Caco-2 (cell line): ENCODE measurements around the gene MPV17L2. TPM values are rescaled to one million over a fixed set of nuclear protein-coding genes. Genes with fewer than 3 reads are reported as not detected.

Experiments used
- Bru-seq: library from RNA; stranded (reverse); fragments of 400-500 nt; gene quantifications from one replicate; lab custom pipeline; 2021; lab: Mats Ljungman, UMichigan
- BruChase-seq, 2 experiments: library from RNA; stranded (reverse); fragments of 400-500 nt; gene quantifications; one replicate each; lab custom pipeline; 2021; lab: Mats Ljungman, UMichigan
- BruUV-seq: library from RNA; stranded (reverse); fragments of 400-500 nt; replicated peaks from 2 replicates; lab custom pipeline; 2021; lab: Mats Ljungman, UMichigan
- CTCF ChIA-PET: fragments of 300-600 bp; sonication (Branson Sonifier 250); formaldehyde crosslinking; loops from one replicate; lab custom pipeline; 2022; ENCODE audit warnings: antibody characterized with exemption; lab: Charles Lee
- POLR2A ChIA-PET: fragments of 300-600 bp; sonication (Branson Sonifier 250); formaldehyde crosslinking; loops from one replicate; lab custom pipeline; 2022; ENCODE audit warnings: antibody characterized with exemption; lab: Charles Lee
- DNase-seq, 2 experiments: peaks; one replicate each; pipeline versions ENCODE4 v3.0.0 to v3.0.0-alpha.2; 2020 to 2022
- H3K27me3 ChIP-seq: replicated peaks from 2 replicates; pipeline ENCODE4 v1.6.0; 2011; ENCODE audit warnings: low read length; ENCODE audit not compliant: control insufficient read depth, insufficient read depth
- H3K36me3 ChIP-seq: 2 replicates; pipeline ENCODE4 v1.5.1; 2011; ENCODE audit warnings: low read length; ENCODE audit not compliant: control insufficient read depth, insufficient read depth
- H3K4me1 ChIP-seq: fragments of 250-450 bp; sonication (Bioruptor Pico); 2 replicates; pipeline ENCODE4 v1.5.1; 2020; ENCODE audit warnings: mild to moderate bottlenecking
- H3K4me3 ChIP-seq: 2 replicates; pipeline ENCODE4 v1.5.1; 2011; ENCODE audit warnings: low read depth, mild to moderate bottlenecking, control low read depth, low read length
- H3K9me3 ChIP-seq: fragments of 250-450 bp; sonication (Bioruptor Pico); 2 replicates; pipeline ENCODE4 v1.5.1; 2020; ENCODE audit warnings: mild to moderate bottlenecking, moderate library complexity
- H3K27ac Mint-ChIP-seq: one replicate; pipeline ENCODE4 v1.8.0; 2022; ENCODE audit warnings: mixed read lengths; ENCODE audit not compliant: unreplicated experiment
- H3K27me3 Mint-ChIP-seq: one replicate; pipeline ENCODE4 v1.8.0; 2022; ENCODE audit warnings: mixed read lengths; ENCODE audit not compliant: insufficient read depth, unreplicated experiment
- H3K36me3 Mint-ChIP-seq: one replicate; pipeline ENCODE4 v1.8.0; 2022; ENCODE audit warnings: mild to moderate bottlenecking, mixed read lengths; ENCODE audit not compliant: insufficient read depth, unreplicated experiment
- H3K4me1 Mint-ChIP-seq: one replicate; pipeline ENCODE4 v1.8.0; 2022; ENCODE audit warnings: low read depth, mixed read lengths; ENCODE audit not compliant: unreplicated experiment
- H3K4me3 Mint-ChIP-seq: one replicate; pipeline ENCODE4 v1.8.0; 2022; ENCODE audit warnings: mild to moderate bottlenecking, moderate library complexity, mixed read lengths; ENCODE audit not compliant: unreplicated experiment
- H3K9me3 Mint-ChIP-seq: one replicate; pipeline ENCODE4 v1.8.0; 2022; ENCODE audit warnings: mixed read lengths; ENCODE audit not compliant: unreplicated experiment
- CTCF ChIP-seq, 2 experiments: fragments of 200-600 bp in 1 of 2; IDR thresholded peaks; 1 replicate in 1 of 2; 2 replicates in 1 of 2; pipeline versions ENCODE4 v1.5.1 to v1.8.0; 2011 to 2022; ENCODE audit warnings: antibody characterized with exemption in 1 of 2, control low read depth in 1 of 2, inconsistent platforms in 1 of 2, low read depth in 1 of 2, low read length in 1 of 2, mild to moderate bottlenecking in 1 of 2, moderate library complexity in 1 of 2; ENCODE audit not compliant: insufficient read depth in 1 of 2, severe bottlenecking in 1 of 2, unreplicated experiment in 1 of 2
- intact Hi-C: fragments of 100-400 bp; cut with micrococcal nuclease; formaldehyde crosslinking; loops from one replicate; pipeline ENCODE4 v1.10.0; 2022; ENCODE audit not compliant: unreplicated experiment
- long read RNA-seq: library from polyadenylated mRNA; stranded (forward); transcript quantifications from one replicate; pipeline ENCODE4 v2.0.0, GENCODE V29; 2022
- total RNA-seq: library from RNA; stranded (reverse); gene quantifications from 2 replicates; pipeline ENCODE4 v1.2.3, GENCODE V29; 2022

MPV17L2 gene
- total RNA-seq (14.1 and 16.6 TPM in 2 replicates), Bru-seq, nascent RNA (percentile 50 among the genes with signal in this experiment), BruChase-seq, experiment 1, labeled RNA remaining after a 2-hour chase (percentile 58 among the genes with signal in this experiment), BruChase-seq, experiment 2, labeled RNA remaining after a 6-hour chase (percentile 68 among the genes with signal in this experiment)
- long read RNA-seq, transcript MPV17L2-204 (5 exons, 1,408 nt), result major isoform, 48 of 55 reads
- long read RNA-seq, partial matches to known transcripts, result 6 of 55 reads
- long read RNA-seq, other reads (novel, unspliced or antisense), result 1 of 55 reads

GRCh38 chr19:18192673-18193387 is at the start of gene MPV17L2:
TSS of gene MPV17L2 (plus strand) at chr19:18193218. CDS start at chr19:18193282, 64 bp downstream.
- Histone ChIP-seq H3K27me3 (no peaks in the 10 kb centered on the region), H3K4me1 (peaks cover 4% of the 10 kb centered on the region; the same call in 1 of the 2 replicates), H3K36me3 (no peaks in the 10 kb centered on the region; the same call in 1 of the 2 replicates), H3K4me3 (peak within 1 kb of the TSS; percentile 77), H3K9me3 (no peaks in the 10 kb centered on the region)
- H3K9me3 Mint-ChIP-seq, result no peaks in the 10 kb centered on the region
- peak; percentile 98 to 99 for DNase-seq
- no peak for TF ChIP-seq CTCF (IDR thresholded peaks at IDR 0.05; ENCODE audit: insufficient read depth in 1 of 2, low read depth in 1 of 2, low read length in 1 of 2, severe bottlenecking in 1 of 2, unreplicated experiment in 1 of 2)
- no peaks in the 10 kb centered on the region for H3K27me3 Mint-ChIP-seq
- CTCF ChIA-PET, result interaction anchor here (0.6 to 2.2 kb wide), 13 partner anchors 11 to 193 kb away, joined by 3 to 16 read pairs (median 4); partner anchors contain the start of genes GDF15 and RAB3A
- BruUV-seq, result no TSS peak
- H3K4me3 Mint-ChIP-seq, result peak within 1 kb of the TSS; percentile 76
- H3K27ac Mint-ChIP-seq, result peak within 1 kb of the TSS; percentile 69
- intact Hi-C loops, result loop anchor here (1.0 to 2.0 kb wide), 3 partner anchors 11 to 136 kb away; partner anchors contain the start of gene RAB3A
- H3K4me1 Mint-ChIP-seq, result no peaks in the 10 kb centered on the region
- POLR2A ChIA-PET, result interaction anchor here (0.6 to 2.2 kb wide), 11 partner anchors 9 to 726 kb away, joined by 3 to 15 read pairs (median 4); partner anchors contain the start of genes COPE, DDX49, GDF15 and JUND
- peaks cover 19% of the 10 kb centered on the region for H3K36me3 Mint-ChIP-seq

- H3K36me3 ChIP-seq, result peaks cover 6% of the 10 kb centered on the region
- ChIA-PET POLR2A (no interaction called here), CTCF (no interaction called here)
- BruUV-seq, result no TSS peak
- Mint-ChIP-seq H3K9me3 (no peaks in the 10 kb centered on the region), H3K4me3 (no peak overlapping the region), H3K36me3 (peaks cover 22% of the 10 kb centered on the region), H3K4me1 (no peaks in the 10 kb centered on the region), H3K27ac (no peak overlapping the region), H3K27me3 (no peaks in the 10 kb centered on the region)
- H3K27me3 ChIP-seq, result no peaks in the 10 kb centered on the region
- H3K4me1 ChIP-seq, result no peaks in the 10 kb centered on the region
- H3K4me3 ChIP-seq, result no peak overlapping the region
- TF ChIP-seq CTCF (IDR thresholded peaks at IDR 0.05; ENCODE audit: insufficient read depth in 1 of 2, low read depth in 1 of 2, low read length in 1 of 2, severe bottlenecking in 1 of 2, unreplicated experiment in 1 of 2), result no peak
- DNase-seq, result no peak
- H3K9me3 ChIP-seq, result no peaks in the 10 kb centered on the region
- intact Hi-C loops, result no loop called here
These were observed 49.1 kb upstream of the MPV17L2 start for GRCh38 chr19:18143902-18144301.

- POLR2A ChIA-PET, result no interaction called here
- no peak overlapping the region for H3K4me3 Mint-ChIP-seq
- CTCF ChIA-PET, result no interaction called here
These were observed 48.7 kb upstream of the MPV17L2 start for GRCh38 chr19:18144361-18144760.

More at GRCh38 chr19:18144361-18144760, 48.7 kb upstream of the MPV17L2 start:
- Histone ChIP-seq H3K4me1 (no peaks in the 10 kb centered on the region), H3K9me3 (no peaks in the 10 kb centered on the region), H3K4me3 (no peak overlapping the region), H3K27me3 (no peaks in the 10 kb centered on the region), H3K36me3 (peaks cover 6% of the 10 kb centered on the region)
- no TSS peak for BruUV-seq
- no peak overlapping the region for H3K27ac Mint-ChIP-seq
- no peak for TF ChIP-seq CTCF (IDR thresholded peaks at IDR 0.05; ENCODE audit: insufficient read depth in 1 of 2, low read depth in 1 of 2, low read length in 1 of 2, severe bottlenecking in 1 of 2, unreplicated experiment in 1 of 2)
- intact Hi-C loops, result no loop called here
- H3K9me3 Mint-ChIP-seq, result no peaks in the 10 kb centered on the region
- no peaks in the 10 kb centered on the region for H3K27me3 Mint-ChIP-seq
- H3K4me1 Mint-ChIP-seq, result no peaks in the 10 kb centered on the region
- no peak for DNase-seq
- peaks cover 18% of the 10 kb centered on the region for H3K36me3 Mint-ChIP-seq
